Calu3 (cell line): ENCODE results near the gene DNASE1L1. TPM values are rescaled to one million over a fixed set of nuclear protein-coding genes. Genes with fewer than 3 reads are reported as not detected.
"Not testable (repeated sequence)": the region's sequence is repeated elsewhere in the genome, so short reads cannot be mapped to it uniquely, and the experiment has no call there.

ENCODE experiments used
- BruUV-seq: library from RNA; stranded (reverse); fragments of 400-500 nt; replicated peaks from 2 replicates; lab custom pipeline; 2021; lab: Mats Ljungman, UMichigan
- CTCF ChIA-PET: fragments of 300-600 bp; sonication (Branson Sonifier 250); formaldehyde crosslinking; loops from one replicate; lab custom pipeline; 2022; ENCODE audit warnings: antibody characterized with exemption; lab: Charles Lee
- DNase-seq: peaks from one replicate; pipeline ENCODE4 v3.0.0; 2022
- H3K27ac Mint-ChIP-seq: one replicate; pipeline ENCODE4 v1.8.0; 2022; ENCODE audit warnings: mixed read lengths; ENCODE audit not compliant: unreplicated experiment
- H3K27me3 Mint-ChIP-seq: one replicate; pipeline ENCODE4 v1.8.0; 2022; ENCODE audit warnings: mixed read lengths; ENCODE audit not compliant: unreplicated experiment
- H3K36me3 Mint-ChIP-seq: one replicate; pipeline ENCODE4 v1.8.0; 2022; ENCODE audit warnings: mild to moderate bottlenecking, moderate library complexity, mixed read lengths; ENCODE audit not compliant: insufficient read depth, unreplicated experiment
- H3K4me1 Mint-ChIP-seq: one replicate; pipeline ENCODE4 v1.8.0; 2022; ENCODE audit warnings: mild to moderate bottlenecking, low read depth, mixed read lengths; ENCODE audit not compliant: unreplicated experiment
- H3K4me3 Mint-ChIP-seq: one replicate; pipeline ENCODE4 v1.8.0; 2022; ENCODE audit warnings: mild to moderate bottlenecking, low read depth, moderate library complexity, mixed read lengths; ENCODE audit not compliant: unreplicated experiment
- H3K9me3 Mint-ChIP-seq: one replicate; pipeline ENCODE4 v1.8.0; 2022; ENCODE audit warnings: low read depth, mixed read lengths; ENCODE audit not compliant: unreplicated experiment
- CTCF ChIP-seq: fragments of 200-600 bp; IDR thresholded peaks from one replicate; pipeline ENCODE4 v1.8.0; 2022; ENCODE audit warnings: antibody characterized with exemption; ENCODE audit not compliant: unreplicated experiment
- intact Hi-C: fragments of 100-400 bp; cut with micrococcal nuclease; formaldehyde crosslinking; loops from one replicate; pipeline ENCODE4 v1.10.0; 2022; ENCODE audit not compliant: unreplicated experiment
- total RNA-seq: library from RNA; stranded (reverse); gene quantifications from 2 replicates; pipeline ENCODE4 v1.2.3, GENCODE V29; 2022

The DNASE1L1 gene
- total RNA-seq, 1 experiment from 2014 or later = 30.6 TPM

GRCh38 chrX:154402622-154403127, 6.4 kb downstream of the DNASE1L1 start:
- Mint-ChIP-seq H3K27me3 (peaks cover 16% of the 10 kb centered on the region), H3K4me1 (no peaks in the 10 kb centered on the region), H3K36me3 (peaks cover 72% of the 10 kb centered on the region), H3K27ac (no peak overlapping the region), H3K4me3 (no peak overlapping the region), H3K9me3 (no peaks in the 10 kb centered on the region)
- intact Hi-C loops = no loop called here
- no peak for DNase-seq
- CTCF ChIA-PET = no interaction called here
- no TSS peak for BruUV-seq
- TF ChIP-seq CTCF = no peak

- Mint-ChIP-seq H3K9me3 (no peaks in the 10 kb centered on the region), H3K27me3 (peaks cover 16% of the 10 kb centered on the region), H3K36me3 (peaks cover 78% of the 10 kb centered on the region), H3K27ac (no peak overlapping the region), H3K4me1 (no peaks in the 10 kb centered on the region), H3K4me3 (no peak overlapping the region)
- CTCF ChIA-PET = no interaction called here
- TSS peak; percentile 24 for BruUV-seq
- DNase-seq = no peak
- intact Hi-C loops = no loop called here
- no peak for TF ChIP-seq CTCF
Measured at GRCh38 chrX:154401918-154402621, 7.0 kb downstream of the DNASE1L1 start.

- CTCF ChIA-PET = no interaction called here
- no TSS peak for BruUV-seq
- DNase-seq = no peak
- peaks cover 16% of the 10 kb centered on the region for H3K27me3 Mint-ChIP-seq
- peak overlapping the region; percentile 86 for H3K27ac Mint-ChIP-seq
- no peak overlapping the region for H3K4me3 Mint-ChIP-seq
- no peaks in the 10 kb centered on the region for H3K4me1 Mint-ChIP-seq
- TF ChIP-seq CTCF = no peak
- H3K9me3 Mint-ChIP-seq = no peaks in the 10 kb centered on the region
- H3K36me3 Mint-ChIP-seq = peaks cover 83% of the 10 kb centered on the region
- intact Hi-C loops = no loop called here
Measured at GRCh38 chrX:154401045-154401799, 7.8 kb downstream of the DNASE1L1 start.

- intact Hi-C loops, DNase-seq, H3K4me1 Mint-ChIP-seq, H3K9me3 Mint-ChIP-seq, BruUV-seq: not testable (repeated sequence)
- H3K27me3 Mint-ChIP-seq = peaks cover 16% of the 10 kb centered on the region
- peak overlapping the region; percentile 86 for H3K4me3 Mint-ChIP-seq
- H3K36me3 Mint-ChIP-seq = peaks cover 83% of the 10 kb centered on the region
- peak overlapping the region; percentile 86 for H3K27ac Mint-ChIP-seq
- CTCF ChIA-PET = interaction anchor here (1.2 kb wide), 1 partner anchor 141 kb away, joined by 3 read pairs; no protein-coding TSS in a partner anchor
Measured at GRCh38 chrX:154400369-154400817, 8.7 kb downstream of the DNASE1L1 start.
